HG03064 (cell line): ENCODE data around the gene UBAP1L.
"Not testable (repeated sequence)": the region's sequence is repeated elsewhere in the genome, so short reads cannot be mapped to it uniquely, and the experiment has no call there.

Source experiments
- ATAC-seq: cut with Tn5 transposase; IDR thresholded peaks from one replicate; pipeline ENCODE4 v1.9.1; 2021; ENCODE audit warnings: low read depth; ENCODE audit not compliant: unreplicated experiment

UBAP1L gene

GRCh38 chr15:65100442-65100841 is 14.6 kb downstream of the UBAP1L start:
- ATAC-seq: no peak

- not testable (repeated sequence) for ATAC-seq
Observed at GRCh38 chr15:65099801-65100200, 15.2 kb downstream of the UBAP1L start.

- ATAC-seq: no peak
Observed at GRCh38 chr15:65099336-65099735, 15.7 kb downstream of the UBAP1L start.

- no peak for ATAC-seq
Observed at GRCh38 chr15:65097651-65098263, 17.2 kb downstream of the UBAP1L start.

- ATAC-seq: no peak
Observed at GRCh38 chr15:65096481-65097385, 18.3 kb downstream of the UBAP1L start.

GRCh38 chr15:65095747-65096104 is 19.3 kb downstream of the UBAP1L start:
- no peak for ATAC-seq

- no peak for ATAC-seq
Observed at GRCh38 chr15:65095011-65095746, 19.8 kb downstream of the UBAP1L start.

GRCh38 chr15:65094294-65094995 is 20.6 kb downstream of the UBAP1L start:
- ATAC-seq: no peak

- ATAC-seq: not testable (repeated sequence)
Observed at GRCh38 chr15:65093793-65094170, 21.2 kb downstream of the UBAP1L start.

GRCh38 chr15:65092911-65093792 is 21.8 kb downstream of the UBAP1L start:
- ATAC-seq: no peak

- ATAC-seq: no peak
Observed at GRCh38 chr15:65091946-65092770, 22.8 kb downstream of the UBAP1L start.

- ATAC-seq: no peak
Observed at GRCh38 chr15:65089206-65089824, 25.7 kb downstream of the UBAP1L start.

- no peak for ATAC-seq
Observed at GRCh38 chr15:65088643-65089021, 26.4 kb downstream of the UBAP1L start.

- no peak for ATAC-seq
Observed at GRCh38 chr15:65087873-65088642, 26.9 kb downstream of the UBAP1L start.

- no peak for ATAC-seq
Observed at GRCh38 chr15:65087411-65087810, 27.6 kb downstream of the UBAP1L start.

- no peak for ATAC-seq
Observed at GRCh38 chr15:65086680-65087111, 28.3 kb downstream of the UBAP1L start.

GRCh38 chr15:65085990-65086679 is 28.9 kb downstream of the UBAP1L start:
- ATAC-seq: no peak
